HAP-1 (cell line): ENCODE results near the gene LRBA.
"Not testable (repeated sequence)": the region's sequence is repeated elsewhere in the genome, so short reads cannot be mapped to it uniquely, and the experiment has no call there.

Experiments
- DNase-seq, 2 experiments: peaks; one replicate each; pipeline ENCODE4 v3.0.0-alpha.2; 2016 to 2020; ENCODE audit warnings: low spot score in 2 of 2
- H3K27me3 ChIP-seq: fragments of 250-450 bp; sonication (Bioruptor Pico); 2 replicates; pipeline ENCODE4 v1.5.1; 2020; ENCODE audit warnings: low read depth, mild to moderate bottlenecking, moderate library complexity
- H3K36me3 ChIP-seq: fragments of 250-450 bp; sonication (Bioruptor Pico); replicated peaks from 2 replicates; pipeline ENCODE4 v1.5.1; 2020; ENCODE audit warnings: mild to moderate bottlenecking
- H3K4me1 ChIP-seq: fragments of 250-450 bp; sonication (Bioruptor Pico); 2 replicates; pipeline ENCODE4 v1.5.1; 2020; ENCODE audit warnings: mild to moderate bottlenecking
- H3K4me3 ChIP-seq: fragments of 250-450 bp; sonication (Bioruptor Pico); 2 replicates; pipeline ENCODE4 v1.5.1; 2020; ENCODE audit warnings: mild to moderate bottlenecking, moderate library complexity
- H3K9me3 ChIP-seq: fragments of 250-450 bp; sonication (Bioruptor Pico); 2 replicates; pipeline ENCODE4 v1.5.1; 2020; ENCODE audit warnings: mild to moderate bottlenecking, moderate library complexity
- in situ Hi-C: fragments of 300-500 bp; cut with MboI; formaldehyde crosslinking; loops from 3 replicates; pipeline ENCODE4 v1.14.3; 2020; ENCODE audit warnings: low sequenced_read_pairs, inconsistent platforms, mixed read lengths

LRBA gene

DNA sequence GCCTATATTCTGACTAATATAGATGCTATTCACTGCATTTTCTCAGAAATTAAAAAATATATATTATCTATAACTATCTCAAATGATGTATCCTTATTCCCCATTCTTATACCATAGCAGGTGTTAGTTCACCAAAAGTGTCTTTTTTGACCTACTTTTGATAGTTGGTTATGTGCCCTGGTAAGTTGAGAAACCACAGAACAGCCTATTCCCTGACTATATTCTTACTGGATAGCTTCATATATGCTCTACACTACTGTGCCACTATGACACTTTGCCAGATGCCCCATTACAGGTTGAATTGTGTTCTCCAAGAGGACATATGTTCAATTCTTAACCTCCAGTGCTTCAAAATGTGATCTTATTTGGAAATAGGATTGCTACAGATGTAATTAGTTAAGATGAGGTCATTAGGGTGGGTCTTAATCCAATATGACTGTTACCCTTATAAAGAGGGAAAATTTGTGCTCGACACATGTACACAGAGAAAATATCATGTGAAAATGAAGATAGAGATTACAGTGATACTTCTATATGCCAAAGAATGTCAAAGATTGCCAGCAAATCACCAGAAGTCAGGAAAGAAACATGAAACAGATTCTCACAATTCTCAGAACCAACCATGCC, 76.1 kb downstream of the LRBA start:
- no peak for DNase-seq
- Histone ChIP-seq H3K4me3 (no peak overlapping the region), H3K4me1 (peaks cover 15% of the 10 kb centered on the region), H3K36me3 (no peaks in the 10 kb centered on the region), H3K27me3 (no peaks in the 10 kb centered on the region), H3K9me3 (no peaks in the 10 kb centered on the region)
- in situ Hi-C loops, result no loop called here

GRCh38 chr4:150938417-150938816, 76.7 kb downstream of the LRBA start:
- no peaks in the 10 kb centered on the region for H3K9me3 ChIP-seq
- peak; percentile 39 to 75 for DNase-seq
- no peaks in the 10 kb centered on the region for H3K27me3 ChIP-seq
- no peaks in the 10 kb centered on the region for H3K36me3 ChIP-seq
- H3K4me3 ChIP-seq, result no peak overlapping the region
- H3K4me1 ChIP-seq, result peaks cover 15% of the 10 kb centered on the region
- in situ Hi-C loops, result no loop called here

DNA sequence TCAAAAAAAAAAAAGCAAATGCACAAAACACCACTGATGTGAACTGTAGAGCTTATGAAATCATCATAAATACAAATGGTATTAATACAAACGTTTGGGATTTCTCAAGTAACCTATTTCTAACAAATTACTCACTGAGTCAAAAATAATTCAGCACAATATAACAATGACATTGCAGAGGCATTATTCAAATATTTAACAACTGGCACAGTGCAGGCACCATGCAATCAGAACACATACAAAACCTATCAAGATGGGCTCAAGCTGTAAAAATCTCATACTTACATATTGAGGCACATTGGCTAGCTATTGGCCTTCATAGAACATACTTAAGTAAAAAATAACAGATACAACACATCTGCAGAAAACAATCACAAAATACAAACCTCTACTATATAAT, 81.1 kb downstream of the LRBA start:
- DNase-seq, result no peak
- H3K9me3 ChIP-seq, result no peaks in the 10 kb centered on the region
- in situ Hi-C loops, result no loop called here
- no peaks in the 10 kb centered on the region for H3K27me3 ChIP-seq
- peaks cover 7% of the 10 kb centered on the region; the same call in 1 of the 2 replicates for H3K4me1 ChIP-seq
- no peak overlapping the region for H3K4me3 ChIP-seq
- no peaks in the 10 kb centered on the region for H3K36me3 ChIP-seq

DNA sequence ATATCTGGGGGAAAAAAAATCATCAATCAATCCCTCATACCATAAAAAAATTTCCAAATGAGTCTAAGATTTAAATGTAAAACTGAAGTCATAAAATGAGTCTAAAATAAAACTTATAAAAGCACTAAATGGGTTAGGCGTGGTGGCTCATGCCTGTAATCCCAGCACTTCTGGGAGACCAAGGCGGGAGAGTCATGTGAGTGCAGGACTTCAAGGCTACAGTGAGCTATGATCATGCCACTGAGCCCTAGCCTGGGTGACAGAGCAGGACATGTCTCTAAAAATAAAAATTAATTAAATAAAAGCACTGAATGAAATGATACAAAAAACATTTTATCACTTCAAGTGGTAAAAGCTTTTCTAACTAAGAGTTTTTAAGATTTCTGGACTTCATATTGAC, 83.3 kb downstream of the LRBA start:
- H3K36me3 ChIP-seq, result no peaks in the 10 kb centered on the region
- no peak for DNase-seq
- no peak overlapping the region for H3K4me3 ChIP-seq
- H3K27me3 ChIP-seq, result no peaks in the 10 kb centered on the region
- H3K4me1 ChIP-seq, result peaks cover under 1% of the 10 kb centered on the region; the same call in 1 of the 2 replicates
- in situ Hi-C loops, result no loop called here
- H3K9me3 ChIP-seq, result no peaks in the 10 kb centered on the region

GRCh38 chr4:150931005-150931404, 84.1 kb downstream of the LRBA start:
- no peaks in the 10 kb centered on the region for H3K36me3 ChIP-seq
- DNase-seq, result no peak
- no peaks in the 10 kb centered on the region for H3K27me3 ChIP-seq
- H3K4me1 ChIP-seq, result peaks cover 8% of the 10 kb centered on the region
- H3K9me3 ChIP-seq, result no peaks in the 10 kb centered on the region
- in situ Hi-C loops, result no loop called here
- H3K4me3 ChIP-seq, result no peak overlapping the region

GRCh38 chr4:150923945-150924344, 91.1 kb downstream of the LRBA start:
- Histone ChIP-seq H3K36me3 (no peaks in the 10 kb centered on the region), H3K4me3 (no peak overlapping the region), H3K9me3 (no peaks in the 10 kb centered on the region), H3K27me3 (no peaks in the 10 kb centered on the region), H3K4me1 (peaks cover 8% of the 10 kb centered on the region)
- in situ Hi-C loops, result no loop called here
- DNase-seq, result no peak

- in situ Hi-C loops, DNase-seq, H3K4me3 ChIP-seq, H3K27me3 ChIP-seq, H3K36me3 ChIP-seq, H3K9me3 ChIP-seq, H3K4me1 ChIP-seq: not testable (repeated sequence)
Measured at GRCh38 chr4:150921486-150921885, 93.6 kb downstream of the LRBA start.

DNA sequence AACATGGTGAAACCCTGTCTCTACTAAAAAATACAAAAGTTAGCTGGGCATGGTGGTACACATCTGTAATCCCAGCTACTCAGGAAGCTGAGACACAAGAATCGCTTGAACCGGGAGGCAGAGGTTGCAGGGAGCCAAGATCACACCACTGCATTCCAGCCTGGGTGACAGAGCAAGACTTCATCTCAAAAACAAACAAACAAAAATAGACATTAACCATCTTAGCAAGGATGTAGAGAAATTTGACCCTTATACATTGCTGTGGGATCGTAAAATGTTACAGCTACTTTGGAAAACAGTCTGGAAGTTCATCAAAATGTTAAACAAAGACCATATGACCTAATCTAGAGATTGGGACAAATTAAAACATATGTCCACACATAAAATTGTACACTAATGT, 96.5 kb downstream of the LRBA start:
- H3K36me3 ChIP-seq, H3K27me3 ChIP-seq, H3K9me3 ChIP-seq, DNase-seq, H3K4me1 ChIP-seq, in situ Hi-C loops, H3K4me3 ChIP-seq: not testable (repeated sequence)

DNA sequence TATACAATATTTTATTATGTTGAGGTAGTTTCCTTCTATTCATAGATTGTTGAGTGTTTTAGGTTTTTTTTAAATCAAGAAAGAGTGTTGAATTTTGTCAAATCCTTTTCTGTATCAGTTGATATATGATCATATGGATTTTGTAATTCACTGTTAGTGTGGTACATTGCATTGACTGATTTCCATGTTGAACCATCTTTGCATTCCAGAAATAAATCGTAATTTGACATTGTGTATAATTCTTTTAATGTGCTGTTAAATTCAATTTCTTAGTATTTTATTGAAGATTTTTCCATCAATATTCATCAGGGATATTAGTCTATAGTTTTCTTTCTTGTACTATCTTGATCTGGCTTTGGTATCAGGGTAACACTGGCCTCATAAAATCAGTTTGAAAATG, 103.8 kb downstream of the LRBA start:
- H3K4me1 ChIP-seq, result peaks cover 2% of the 10 kb centered on the region
- H3K9me3 ChIP-seq, result no peaks in the 10 kb centered on the region
- in situ Hi-C loops, result no loop called here
- peaks cover 12% of the 10 kb centered on the region for H3K36me3 ChIP-seq
- DNase-seq, result no peak
- no peaks in the 10 kb centered on the region for H3K27me3 ChIP-seq
- no peak overlapping the region for H3K4me3 ChIP-seq

DNA sequence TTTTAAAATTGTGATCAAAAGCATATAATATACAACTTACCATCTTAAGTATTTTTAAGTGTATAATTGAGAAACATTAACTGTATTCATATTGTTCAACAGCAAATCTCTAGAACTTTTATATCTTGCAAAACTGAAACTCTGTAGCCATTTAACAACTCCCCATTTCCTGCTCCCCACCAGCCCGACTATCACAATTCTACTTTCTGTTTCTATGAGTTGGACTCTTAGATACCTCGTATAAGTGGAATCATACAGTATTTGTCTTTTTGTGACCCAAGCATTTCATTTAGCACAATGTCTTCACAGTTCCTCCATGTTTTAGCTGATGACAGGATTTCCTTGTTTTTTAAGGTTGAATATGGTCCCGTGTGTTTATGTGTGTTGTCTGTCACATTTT, 106.0 kb downstream of the LRBA start:
- no peaks in the 10 kb centered on the region for H3K27me3 ChIP-seq
- no peaks in the 10 kb centered on the region for H3K4me1 ChIP-seq
- no peaks in the 10 kb centered on the region for H3K9me3 ChIP-seq
- no peak for DNase-seq
- peaks cover 13% of the 10 kb centered on the region for H3K36me3 ChIP-seq
- in situ Hi-C loops, result no loop called here
- no peak overlapping the region for H3K4me3 ChIP-seq

DNA sequence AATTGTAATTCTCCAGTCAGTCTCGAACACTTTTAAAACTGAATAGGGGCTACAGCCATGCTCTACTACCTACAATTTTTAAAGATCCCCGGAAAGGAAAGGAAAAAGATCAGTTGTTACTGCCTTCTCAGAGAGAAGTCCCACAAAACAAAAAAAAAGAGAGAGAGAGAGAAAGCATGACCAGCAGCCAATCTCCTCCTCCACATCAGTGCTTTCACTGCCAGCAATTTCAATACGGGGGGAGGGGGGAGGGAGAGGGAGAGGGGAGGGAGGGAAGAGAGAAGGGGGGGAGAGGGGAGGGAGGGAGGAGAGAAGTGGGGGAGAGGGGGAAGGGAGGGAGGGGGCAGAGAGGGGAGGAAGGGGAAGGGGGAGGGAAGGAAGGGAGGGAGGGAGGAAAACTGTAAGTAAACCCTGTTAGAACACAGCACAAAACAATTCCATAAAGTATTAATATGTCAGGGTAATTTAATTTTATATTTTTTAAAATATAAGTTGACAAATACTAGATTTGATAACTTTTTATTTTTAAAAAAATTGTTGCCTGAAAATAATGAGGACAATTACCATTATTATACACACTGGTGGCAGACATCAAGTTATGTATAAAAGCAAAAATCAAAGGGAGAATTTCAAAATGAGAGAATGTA, 108.0 kb downstream of the LRBA start:
- Histone ChIP-seq H3K9me3 (no peaks in the 10 kb centered on the region), H3K36me3 (peaks cover 7% of the 10 kb centered on the region; the same call in 1 of the 2 replicates), H3K4me3 (no peak overlapping the region), H3K27me3 (no peaks in the 10 kb centered on the region), H3K4me1 (no peaks in the 10 kb centered on the region)
- in situ Hi-C loops, result no loop called here
- no peak for DNase-seq

DNA sequence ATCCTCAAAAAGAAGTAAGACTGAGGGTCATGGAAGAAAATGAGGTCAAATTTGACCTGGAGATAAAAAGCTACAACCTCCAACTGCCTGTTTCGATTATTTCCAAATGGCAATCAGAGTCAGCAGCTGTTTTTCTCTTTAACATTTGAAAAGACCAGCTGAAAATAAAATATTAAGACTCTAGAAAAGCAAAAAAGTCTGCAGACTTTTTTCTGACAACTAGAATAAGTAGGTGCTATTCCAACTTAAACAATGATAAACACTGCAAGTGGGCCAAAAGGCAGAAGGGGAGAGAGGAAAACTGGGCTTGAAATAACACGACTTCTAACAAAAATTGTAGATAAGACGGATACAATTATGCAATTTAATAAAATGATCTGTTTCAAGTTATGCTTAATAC, 110.4 kb downstream of the LRBA start:
- Histone ChIP-seq H3K9me3 (no peaks in the 10 kb centered on the region), H3K27me3 (no peaks in the 10 kb centered on the region), H3K4me1 (no peaks in the 10 kb centered on the region), H3K4me3 (no peak overlapping the region), H3K36me3 (0 out of 2 replicates have a peak, but pooled peaks cover 4% of the 10 kb centered on the region)
- in situ Hi-C loops, result no loop called here
- no peak for DNase-seq

DNA sequence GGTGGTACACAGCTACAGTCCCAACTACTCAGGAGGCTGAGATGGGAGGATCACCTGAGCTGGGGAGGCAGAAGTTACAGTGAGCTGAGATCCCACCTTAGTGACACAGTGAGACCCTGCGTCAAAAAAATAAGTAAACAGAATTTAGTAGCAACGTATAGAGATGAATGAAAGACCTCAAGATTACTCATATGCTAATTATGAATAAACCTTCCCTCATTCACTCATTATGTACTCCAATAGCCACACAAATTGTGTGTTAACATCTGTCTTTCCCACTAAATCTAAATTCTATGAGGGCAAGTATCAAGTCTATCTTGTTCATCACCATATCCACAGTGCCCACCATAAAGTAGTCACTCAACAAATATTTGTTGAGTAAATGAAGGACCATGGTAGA, 111.5 kb downstream of the LRBA start:
- H3K27me3 ChIP-seq, result no peaks in the 10 kb centered on the region
- no peak for DNase-seq
- no peaks in the 10 kb centered on the region for H3K9me3 ChIP-seq
- no peak overlapping the region for H3K4me3 ChIP-seq
- H3K4me1 ChIP-seq, result no peaks in the 10 kb centered on the region
- in situ Hi-C loops, result no loop called here
- 0 out of 2 replicates have a peak, but pooled peaks cover 4% of the 10 kb centered on the region for H3K36me3 ChIP-seq

GRCh38 chr4:150896497-150896896, 118.6 kb downstream of the LRBA start:
- Histone ChIP-seq H3K27me3 (no peaks in the 10 kb centered on the region), H3K36me3 (no peaks in the 10 kb centered on the region; the same call in 1 of the 2 replicates)
- in situ Hi-C loops, result no loop called here

More at GRCh38 chr4:150896497-150896896, 118.6 kb downstream of the LRBA start:
- no peak for DNase-seq
- Histone ChIP-seq H3K4me3 (no peak overlapping the region), H3K4me1 (no peaks in the 10 kb centered on the region), H3K9me3 (no peaks in the 10 kb centered on the region)
